Measurements from ENCODE around the gene TJP1.

- TF ChIP-seq TAF1 (IDR thresholded peaks at IDR 0.05; ENCODE audit: low read depth, low read length) (no peak), POLR2A (IDR thresholded peaks at IDR 0.05; ENCODE audit: low read depth, low read length) (no peak), POLR2AphosphoS5 (IDR thresholded peaks at IDR 0.05; ENCODE audit: low read depth, low read length) (no peak)
These were observed 147.4 kb downstream of the TJP1 start for GRCh38 chr15:29674661-29675533.
